ENCODE measurements around the gene APP.

DNA sequence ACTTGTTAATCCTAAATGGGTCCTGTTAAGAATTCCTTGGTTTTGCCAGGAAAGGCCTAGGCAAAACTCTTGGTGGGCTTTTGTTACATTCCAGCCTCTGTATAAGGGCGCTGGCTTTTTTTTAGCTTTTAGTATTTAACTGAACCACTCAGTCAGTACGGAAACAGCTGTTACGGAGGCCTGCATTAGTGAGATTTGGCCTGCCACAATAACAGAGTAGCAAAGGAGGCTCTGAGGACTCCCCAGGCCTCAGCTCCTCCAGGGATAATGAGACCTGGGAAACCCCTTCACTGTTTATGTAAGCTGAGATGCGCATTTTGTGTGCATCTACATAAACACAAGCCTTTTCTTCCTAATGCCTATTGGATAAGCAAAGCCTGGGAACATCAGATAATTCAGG is 210.2 kb downstream of the APP start:
- TF ChIP-seq EZH2 (IDR thresholded peaks at IDR 0.05; ENCODE audit: low read depth): no peak
- TF ChIP-seq CTCF (conservative IDR thresholded peaks at IDR 0.05): no peak

Measured in PC-9 (cell line).